ENCODE data around the gene STAT6.
"Not testable (repeated sequence)": the region's sequence is repeated elsewhere in the genome, so short reads cannot be mapped to it uniquely, and the experiment has no call there.

DNA sequence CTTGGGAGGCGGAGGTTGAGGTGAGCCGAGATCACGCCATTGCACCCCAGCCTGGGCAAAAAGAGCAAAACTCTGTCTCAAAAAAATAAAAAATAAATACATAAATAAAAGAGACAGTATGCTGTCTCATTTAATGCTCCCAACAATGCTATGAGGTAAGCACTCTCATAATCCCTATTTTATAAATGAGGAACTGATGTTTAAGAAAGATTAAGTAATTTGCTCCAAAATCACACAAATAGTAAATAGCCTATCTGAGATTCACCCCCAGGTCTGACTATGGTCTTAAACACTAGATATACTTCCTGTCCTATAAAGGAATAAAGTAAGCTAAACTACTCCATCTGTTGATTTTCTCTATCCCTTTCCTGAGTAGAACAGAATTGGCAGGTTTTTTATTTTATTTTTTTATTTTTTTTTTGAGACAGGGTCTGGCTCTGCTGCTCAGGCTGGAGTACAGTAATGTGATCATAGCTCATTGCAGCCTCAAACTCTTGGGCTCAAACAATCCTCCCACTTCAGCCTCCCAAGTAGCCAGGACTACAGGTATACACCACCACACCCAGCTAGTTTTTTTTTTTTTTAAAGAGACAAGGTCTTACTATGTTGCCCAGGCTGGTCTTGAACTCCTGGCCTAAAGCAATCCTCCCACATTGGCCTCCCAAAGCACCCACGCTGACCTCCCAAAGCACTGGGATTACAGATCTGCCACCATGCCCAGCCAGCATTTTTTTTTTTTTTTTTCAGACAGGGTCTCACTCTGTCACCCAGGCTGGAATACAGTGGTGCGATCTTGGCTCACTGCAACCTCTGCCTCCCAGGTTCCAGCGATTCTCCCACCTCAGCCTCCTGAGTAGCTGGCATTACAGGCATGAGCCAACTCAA, 37.4 kb downstream of the STAT6 start:
- TF ChIP-seq, protein P1, sequence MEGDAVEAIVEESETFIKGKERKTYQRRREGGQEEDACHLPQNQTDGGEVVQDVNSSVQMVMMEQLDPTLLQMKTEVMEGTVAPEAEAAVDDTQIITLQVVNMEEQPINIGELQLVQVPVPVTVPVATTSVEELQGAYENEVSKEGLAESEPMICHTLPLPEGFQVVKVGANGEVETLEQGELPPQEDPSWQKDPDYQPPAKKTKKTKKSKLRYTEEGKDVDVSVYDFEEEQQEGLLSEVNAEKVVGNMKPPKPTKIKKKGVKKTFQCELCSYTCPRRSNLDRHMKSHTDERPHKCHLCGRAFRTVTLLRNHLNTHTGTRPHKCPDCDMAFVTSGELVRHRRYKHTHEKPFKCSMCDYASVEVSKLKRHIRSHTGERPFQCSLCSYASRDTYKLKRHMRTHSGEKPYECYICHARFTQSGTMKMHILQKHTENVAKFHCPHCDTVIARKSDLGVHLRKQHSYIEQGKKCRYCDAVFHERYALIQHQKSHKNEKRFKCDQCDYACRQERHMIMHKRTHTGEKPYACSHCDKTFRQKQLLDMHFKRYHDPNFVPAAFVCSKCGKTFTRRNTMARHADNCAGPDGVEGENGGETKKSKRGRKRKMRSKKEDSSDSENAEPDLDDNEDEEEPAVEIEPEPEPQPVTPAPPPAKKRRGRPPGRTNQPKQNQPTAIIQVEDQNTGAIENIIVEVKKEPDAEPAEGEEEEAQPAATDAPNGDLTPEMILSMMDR (IDR thresholded peaks at IDR 0.05): not testable (repeated sequence)
- TF ChIP-seq POLR2A (IDR thresholded peaks at IDR 0.05): not testable (repeated sequence)
